ENCODE results near the gene KCNJ9. TPM values are rescaled to one million over a fixed set of nuclear protein-coding genes. Genes with fewer than 3 reads are reported as not detected.

The KCNJ9 gene
- total and polyA plus RNA-seq, 2 of the 13 experiments (the other 11 are each of a cell fraction or from before 2014, with no cell fraction given): not detected

- TF ChIP-seq ZBTB10 (CRISPR knock-in tag; IDR thresholded peaks at IDR 0.05; ENCODE audit: borderline replicate concordance) (no peak), ISX (CRISPR knock-in tag; conservative IDR thresholded peaks at IDR 0.05) (no peak), KAT8 (CRISPR knock-in tag; IDR thresholded peaks at IDR 0.05) (no peak), SATB2 (CRISPR knock-in tag; IDR thresholded peaks at IDR 0.05) (no peak), PHF20 (CRISPR knock-in tag; IDR thresholded peaks at IDR 0.05) (no peak), ONECUT2 (CRISPR knock-in tag; IDR thresholded peaks at IDR 0.05) (no peak), ZNF547 (CRISPR knock-in tag; IDR thresholded peaks at IDR 0.05) (no peak), TEAD3 (CRISPR knock-in tag; optimal IDR thresholded peaks at IDR 0.05; ENCODE audit: borderline replicate concordance) (peak; percentile 31), SNAI1 (CRISPR knock-in tag; IDR thresholded peaks at IDR 0.05; ENCODE audit: borderline replicate concordance) (no peak), ZSCAN29 (CRISPR knock-in tag; conservative IDR thresholded peaks at IDR 0.05) (no peak), TMF1 (CRISPR knock-in tag; IDR thresholded peaks at IDR 0.05; ENCODE audit: low read depth) (no peak), RXRB (CRISPR knock-in tag; IDR thresholded peaks at IDR 0.05; ENCODE audit: borderline replicate concordance) (peak; percentile 61; the same call in 1 of the 2 replicates), ZNF331 (CRISPR knock-in tag; IDR thresholded peaks at IDR 0.05) (no peak), SALL1 (CRISPR knock-in tag; IDR thresholded peaks at IDR 0.05) (no peak), ZKSCAN1 (IDR thresholded peaks at IDR 0.05; ENCODE audit: low read length) (no peak), ATF5 (CRISPR knock-in tag; IDR thresholded peaks at IDR 0.05; ENCODE audit: low read depth) (no peak), LBX2 (CRISPR knock-in tag; IDR thresholded peaks at IDR 0.05; ENCODE audit: borderline replicate concordance) (no peak), ZNF264 (CRISPR knock-in tag; IDR thresholded peaks at IDR 0.05) (no peak), ARID2 (CRISPR knock-in tag; IDR thresholded peaks at IDR 0.05; ENCODE audit: borderline replicate concordance) (no peak), BRD4 (CRISPR knock-in tag; IDR thresholded peaks at IDR 0.05) (no peak), PPARG (CRISPR knock-in tag; conservative IDR thresholded peaks at IDR 0.05) (peak; percentile 77)
- TF ChIP-seq, protein P1, sequence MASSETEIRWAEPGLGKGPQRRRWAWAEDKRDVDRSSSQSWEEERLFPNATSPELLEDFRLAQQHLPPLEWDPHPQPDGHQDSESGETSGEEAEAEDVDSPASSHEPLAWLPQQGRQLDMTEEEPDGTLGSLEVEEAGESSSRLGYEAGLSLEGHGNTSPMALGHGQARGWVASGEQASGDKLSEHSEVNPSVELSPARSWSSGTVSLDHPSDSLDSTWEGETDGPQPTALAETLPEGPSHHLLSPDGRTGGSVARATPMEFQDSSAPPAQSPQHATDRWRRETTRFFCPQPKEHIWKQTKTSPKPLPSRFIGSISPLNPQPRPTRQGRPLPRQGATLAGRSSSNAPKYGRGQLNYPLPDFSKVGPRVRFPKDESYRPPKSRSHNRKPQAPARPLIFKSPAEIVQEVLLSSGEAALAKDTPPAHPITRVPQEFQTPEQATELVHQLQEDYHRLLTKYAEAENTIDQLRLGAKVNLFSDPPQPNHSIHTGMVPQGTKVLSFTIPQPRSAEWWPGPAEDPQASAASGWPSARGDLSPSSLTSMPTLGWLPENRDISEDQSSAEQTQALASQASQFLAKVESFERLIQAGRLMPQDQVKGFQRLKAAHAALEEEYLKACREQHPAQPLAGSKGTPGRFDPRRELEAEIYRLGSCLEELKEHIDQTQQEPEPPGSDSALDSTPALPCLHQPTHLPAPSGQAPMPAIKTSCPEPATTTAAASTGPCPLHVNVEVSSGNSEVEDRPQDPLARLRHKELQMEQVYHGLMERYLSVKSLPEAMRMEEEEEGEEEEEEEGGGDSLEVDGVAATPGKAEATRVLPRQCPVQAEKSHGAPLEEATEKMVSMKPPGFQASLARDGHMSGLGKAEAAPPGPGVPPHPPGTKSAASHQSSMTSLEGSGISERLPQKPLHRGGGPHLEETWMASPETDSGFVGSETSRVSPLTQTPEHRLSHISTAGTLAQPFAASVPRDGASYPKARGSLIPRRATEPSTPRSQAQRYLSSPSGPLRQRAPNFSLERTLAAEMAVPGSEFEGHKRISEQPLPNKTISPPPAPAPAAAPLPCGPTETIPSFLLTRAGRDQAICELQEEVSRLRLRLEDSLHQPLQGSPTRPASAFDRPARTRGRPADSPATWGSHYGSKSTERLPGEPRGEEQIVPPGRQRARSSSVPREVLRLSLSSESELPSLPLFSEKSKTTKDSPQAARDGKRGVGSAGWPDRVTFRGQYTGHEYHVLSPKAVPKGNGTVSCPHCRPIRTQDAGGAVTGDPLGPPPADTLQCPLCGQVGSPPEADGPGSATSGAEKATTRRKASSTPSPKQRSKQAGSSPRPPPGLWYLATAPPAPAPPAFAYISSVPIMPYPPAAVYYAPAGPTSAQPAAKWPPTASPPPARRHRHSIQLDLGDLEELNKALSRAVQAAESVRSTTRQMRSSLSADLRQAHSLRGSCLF (CRISPR knock-in tag; IDR thresholded peaks at IDR 0.05; ENCODE audit: borderline replicate concordance): no peak
- TF ChIP-seq, protein P2, sequence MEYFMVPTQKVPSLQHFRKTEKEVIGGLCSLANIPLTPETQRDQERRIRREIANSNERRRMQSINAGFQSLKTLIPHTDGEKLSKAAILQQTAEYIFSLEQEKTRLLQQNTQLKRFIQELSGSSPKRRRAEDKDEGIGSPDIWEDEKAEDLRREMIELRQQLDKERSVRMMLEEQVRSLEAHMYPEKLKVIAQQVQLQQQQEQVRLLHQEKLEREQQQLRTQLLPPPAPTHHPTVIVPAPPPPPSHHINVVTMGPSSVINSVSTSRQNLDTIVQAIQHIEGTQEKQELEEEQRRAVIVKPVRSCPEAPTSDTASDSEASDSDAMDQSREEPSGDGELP (IDR thresholded peaks at IDR 0.05; ENCODE audit: borderline replicate concordance, low read depth): no peak
These were observed 16.6 kb upstream of the KCNJ9 start (continued) for GRCh38 chr1:160064746-160065145.
